ENCODE data around the gene FASTKD2.

The FASTKD2 gene

DNA sequence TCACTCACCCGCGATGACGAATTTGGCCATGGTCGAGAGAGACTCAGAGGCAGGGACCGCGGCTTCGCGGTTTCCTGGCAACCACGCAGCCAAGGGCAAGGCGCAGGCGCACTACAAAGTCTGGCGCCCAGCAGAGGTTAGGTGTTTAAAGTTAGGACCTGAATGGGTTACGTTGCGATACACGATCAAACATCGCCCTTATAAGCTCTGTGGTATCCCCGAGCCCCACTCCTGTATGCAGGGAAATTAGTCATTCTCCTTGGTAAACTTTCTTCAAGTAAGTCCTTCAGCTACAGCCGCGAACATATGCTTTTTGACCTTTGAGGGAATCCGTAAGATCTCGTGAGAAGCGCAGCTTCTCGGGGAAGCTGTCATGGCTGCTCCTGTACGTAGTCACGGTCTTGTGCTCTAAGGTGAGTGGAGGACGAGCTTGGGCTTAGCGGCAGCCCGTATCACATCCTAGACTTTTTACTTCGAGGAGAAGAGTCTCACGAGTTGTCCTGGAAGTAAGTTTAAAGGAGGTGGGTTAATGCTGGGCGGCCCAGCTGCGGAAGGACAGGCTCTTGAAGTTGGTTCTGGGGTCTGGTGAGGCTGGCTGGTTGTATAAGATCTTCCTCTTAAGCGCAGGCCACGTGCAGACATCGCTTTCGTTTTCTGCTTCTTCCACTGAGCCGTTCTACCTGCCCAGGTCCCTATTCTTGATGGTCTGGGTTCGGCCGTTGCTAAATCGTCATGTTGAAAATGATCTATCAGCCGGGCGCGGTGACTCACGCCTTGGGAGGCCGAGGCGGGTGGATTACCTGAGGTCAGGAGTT is at the start of gene FASTKD2, which contains the start of gene MDH1B:
Gene FASTKD2, plus strand, starts transcription at position 365 of the 815 bp plus-strand sequence. CDS start 1,088 bp downstream, outside the sequence.
Gene MDH1B, minus strand, starts transcription at position 87 of the 815 bp plus-strand sequence. Its CDS starts 57 bp downstream, at position 30.
- peak; percentile 79 for DNase-seq (ENCODE audit: low read depth)

GRCh38 chr2:206716623-206717022 is 48.8 kb upstream of the FASTKD2 start:
- no peak for DNase-seq (ENCODE audit: low read depth)

DNA sequence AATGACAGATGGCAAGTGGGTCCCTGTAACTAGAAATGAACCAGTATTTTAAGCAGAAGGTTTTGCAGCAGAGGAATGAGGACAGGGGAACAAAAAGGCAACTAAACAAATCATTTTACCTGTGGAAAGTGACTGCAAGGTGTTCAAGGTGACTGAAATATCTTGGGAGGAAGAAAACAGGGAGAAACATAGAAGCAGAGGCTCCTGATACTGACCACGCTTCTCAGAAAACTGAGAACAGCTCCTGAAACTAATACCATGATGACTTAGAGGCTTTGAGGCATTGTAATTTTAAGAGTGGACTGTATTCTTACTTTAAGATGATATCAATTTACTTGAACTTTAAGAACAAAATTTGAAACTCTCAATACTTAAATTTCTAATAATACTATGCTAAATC is 47.1 kb upstream of the FASTKD2 start, which contains the start of gene DYTN:
Gene DYTN, minus strand, starts transcription at position 101 of the 400 bp plus-strand sequence. CDS start 117 bp downstream, outside the sequence.
- DNase-seq (ENCODE audit: low read depth), result no peak

- no peak for DNase-seq (ENCODE audit: low read depth)
Measured at GRCh38 chr2:206721256-206721920, 44.0 kb upstream of the FASTKD2 start.

- no peak for DNase-seq (ENCODE audit: low read depth)
Measured at GRCh38 chr2:206723288-206723687, 42.1 kb upstream of the FASTKD2 start.

DNA sequence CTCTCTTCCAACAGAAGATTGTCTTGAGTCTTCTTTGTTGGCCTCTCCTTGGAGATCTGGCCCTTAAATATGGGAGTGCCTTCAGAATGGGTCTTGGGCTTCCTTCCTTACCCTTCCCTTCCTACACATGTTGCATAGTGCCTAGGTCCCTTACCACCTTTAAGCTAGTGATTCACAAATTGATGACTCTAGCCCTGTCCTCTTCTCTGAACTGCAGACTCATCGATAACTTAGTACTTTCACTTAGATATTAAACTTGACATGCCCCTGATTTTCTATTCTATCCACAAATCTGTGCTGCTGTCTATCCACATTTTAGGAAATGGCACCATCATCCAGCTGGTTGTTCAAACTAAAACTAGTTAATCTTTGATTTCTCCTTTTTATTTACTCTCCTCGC is 38.1 kb upstream of the FASTKD2 start:
- no peak for DNase-seq (ENCODE audit: low read depth)

DNA sequence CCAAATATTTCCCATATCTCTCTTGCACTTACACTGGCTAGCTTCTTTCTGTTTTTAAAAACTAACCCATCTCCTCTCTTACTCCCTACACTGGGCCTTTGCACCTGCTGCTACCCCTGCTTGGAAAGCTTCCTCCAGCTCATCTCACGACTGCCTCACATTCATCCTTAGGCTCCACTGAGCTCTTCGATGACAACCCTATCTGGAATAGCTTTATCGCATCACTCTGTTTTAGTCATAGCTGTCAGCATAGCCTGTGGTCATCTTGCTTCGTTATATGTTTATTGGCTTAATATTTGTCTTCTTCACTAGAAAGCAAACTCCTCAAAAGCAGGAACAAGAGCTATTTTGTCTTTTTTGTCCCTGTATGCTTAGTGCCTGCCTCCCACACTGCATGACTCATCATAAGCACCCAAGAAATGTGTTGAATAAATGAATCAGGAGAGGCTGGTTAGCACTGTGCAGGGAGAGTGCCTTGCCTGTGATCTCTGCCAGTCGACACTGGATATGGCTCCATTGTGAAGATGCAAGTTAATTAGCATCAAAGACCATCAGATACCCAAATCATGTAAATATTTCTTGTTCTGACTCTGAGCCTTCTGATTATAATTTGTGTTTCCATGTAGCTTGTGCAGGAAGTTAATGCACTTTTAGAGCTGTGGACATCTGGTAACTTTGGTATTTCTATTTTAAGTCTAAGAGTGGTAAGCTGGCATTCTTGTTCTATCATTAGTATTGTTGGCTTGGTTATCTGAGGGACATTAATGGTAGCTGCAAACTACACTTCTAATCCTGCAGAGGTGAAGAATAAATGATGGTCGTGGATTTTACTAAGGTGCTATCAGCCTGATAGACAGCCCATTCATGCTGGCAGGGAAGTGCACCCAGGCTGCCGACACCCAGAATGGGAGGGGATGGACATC is 36.9 kb upstream of the FASTKD2 start:
- DNase-seq (ENCODE audit: low read depth), result no peak

- no peak for DNase-seq (ENCODE audit: low read depth)
Measured at GRCh38 chr2:206733341-206733740, 32.1 kb upstream of the FASTKD2 start.

DNA sequence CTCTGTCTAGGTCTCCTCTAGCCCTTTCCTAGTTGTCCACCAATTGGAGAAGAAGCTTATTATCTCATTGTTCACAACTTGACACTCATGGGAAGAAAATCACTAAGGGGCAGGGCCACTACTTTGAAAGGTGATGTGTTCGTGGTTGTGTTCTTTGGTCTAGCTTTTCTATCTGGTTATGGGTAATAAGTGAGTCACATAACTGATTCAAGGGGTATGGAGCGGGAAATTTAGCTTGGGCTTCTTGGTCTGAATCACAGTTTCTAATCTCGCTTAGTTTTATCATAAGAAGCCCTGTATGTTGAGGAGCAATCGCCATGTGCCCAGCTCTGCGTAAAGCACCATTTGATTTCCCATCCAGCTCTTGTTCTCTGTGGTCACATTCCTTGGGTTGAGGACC is 28.5 kb upstream of the FASTKD2 start:
- DNase-seq (ENCODE audit: low read depth), result no peak

- no peak for DNase-seq (ENCODE audit: low read depth)
Measured at GRCh38 chr2:206739271-206739670, 26.1 kb upstream of the FASTKD2 start.

GRCh38 chr2:206740800-206741199 is 24.6 kb upstream of the FASTKD2 start:
- DNase-seq (ENCODE audit: low read depth), result no peak

DNA sequence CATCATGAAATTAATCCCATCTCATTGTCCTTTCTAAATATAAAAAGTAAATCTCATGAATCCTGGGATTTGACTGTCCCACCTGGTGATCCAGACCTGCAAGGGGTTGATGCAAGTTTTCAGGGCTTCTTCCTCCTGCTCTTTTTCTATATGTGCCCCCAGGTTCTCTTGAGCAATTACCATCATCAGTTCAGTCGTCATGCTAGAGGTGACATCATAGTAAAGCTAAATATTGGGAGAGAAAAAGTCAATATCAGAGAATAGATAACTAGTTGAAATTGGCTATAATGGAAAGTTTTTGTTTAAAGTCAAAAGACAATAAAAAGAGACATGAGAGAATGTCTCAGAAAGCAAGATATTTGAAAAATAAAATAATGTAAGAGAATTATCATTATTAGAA is 8.6 kb upstream of the FASTKD2 start:
- DNase-seq (ENCODE audit: low read depth), result no peak

DNA sequence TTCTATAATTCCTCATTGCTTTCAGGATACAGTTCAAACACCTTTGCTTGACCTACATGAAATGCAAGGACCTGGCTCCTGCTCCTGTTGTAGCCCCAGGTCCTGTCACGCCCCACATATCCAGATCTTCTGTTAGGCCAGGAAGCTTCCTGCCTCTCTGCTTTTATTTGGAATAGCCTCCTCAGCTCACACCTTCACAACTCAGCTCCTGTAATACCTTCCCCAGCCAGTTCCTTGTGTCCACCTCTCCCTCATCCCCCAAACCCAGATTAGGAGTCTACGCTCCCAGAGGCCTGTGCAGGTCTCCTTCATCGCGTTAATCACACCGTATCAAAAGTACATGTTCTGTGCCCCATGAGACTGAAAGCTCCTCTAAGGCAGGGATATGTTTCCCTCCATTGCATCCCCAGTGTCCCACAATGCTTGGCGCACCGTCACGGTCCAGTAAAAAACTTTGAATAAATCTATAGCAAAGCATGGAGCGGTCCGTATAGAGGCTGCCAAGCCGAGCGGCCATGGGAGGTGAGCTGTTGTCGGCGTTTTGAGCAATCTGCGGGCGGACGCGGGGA is 649 bp upstream of the FASTKD2 start:
- DNase-seq (ENCODE audit: low read depth), result no peak

DNA sequence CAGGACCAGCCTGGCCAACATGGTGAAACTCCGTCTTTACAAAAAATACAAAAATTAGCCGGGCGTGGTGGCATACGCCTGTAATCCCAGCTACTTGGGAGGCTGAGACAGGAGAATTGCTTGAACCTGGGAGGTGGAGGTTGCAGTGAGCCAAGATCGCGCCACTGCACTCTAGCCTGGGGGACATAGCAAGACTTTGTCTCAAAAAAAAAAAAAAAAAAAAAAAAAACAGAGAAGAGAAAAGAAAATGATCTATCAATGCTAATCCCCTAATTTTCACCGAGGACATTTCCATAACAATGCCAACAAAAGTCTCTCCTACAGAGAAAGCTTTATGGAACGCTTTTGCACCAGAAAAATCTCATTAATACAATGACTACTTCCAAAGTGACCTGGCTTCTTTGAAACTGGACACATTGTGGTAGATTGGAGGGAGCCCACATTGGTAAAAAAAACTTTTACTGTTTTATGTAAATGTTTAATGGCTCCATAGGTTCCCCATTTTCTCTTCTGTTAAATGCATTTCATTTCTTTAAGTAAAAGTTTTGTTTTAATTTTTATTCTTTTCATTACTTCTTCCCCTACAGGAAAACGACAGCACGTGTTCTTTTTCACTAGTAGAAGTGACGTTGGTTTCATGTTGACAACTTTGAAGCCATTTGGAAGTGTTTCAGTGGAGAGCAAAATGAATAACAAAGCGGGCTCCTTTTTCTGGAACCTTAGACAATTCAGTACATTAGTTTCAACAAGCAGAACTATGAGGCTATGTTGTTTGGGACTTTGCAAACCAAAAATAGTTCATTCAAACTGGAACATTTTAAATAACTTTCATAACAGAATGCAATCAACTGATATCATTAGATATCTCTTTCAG is 888 bp downstream of the FASTKD2 start:
- DNase-seq (ENCODE audit: low read depth), result no peak

GRCh38 chr2:206774871-206775270 is 9.5 kb downstream of the FASTKD2 start:
- DNase-seq (ENCODE audit: low read depth), result no peak

GRCh38 chr2:206776432-206776831 is 11.0 kb downstream of the FASTKD2 start:
- no peak for DNase-seq (ENCODE audit: low read depth)

GRCh38 chr2:206780671-206781070 is 15.3 kb downstream of the FASTKD2 start:
- DNase-seq (ENCODE audit: low read depth), result no peak

DNA sequence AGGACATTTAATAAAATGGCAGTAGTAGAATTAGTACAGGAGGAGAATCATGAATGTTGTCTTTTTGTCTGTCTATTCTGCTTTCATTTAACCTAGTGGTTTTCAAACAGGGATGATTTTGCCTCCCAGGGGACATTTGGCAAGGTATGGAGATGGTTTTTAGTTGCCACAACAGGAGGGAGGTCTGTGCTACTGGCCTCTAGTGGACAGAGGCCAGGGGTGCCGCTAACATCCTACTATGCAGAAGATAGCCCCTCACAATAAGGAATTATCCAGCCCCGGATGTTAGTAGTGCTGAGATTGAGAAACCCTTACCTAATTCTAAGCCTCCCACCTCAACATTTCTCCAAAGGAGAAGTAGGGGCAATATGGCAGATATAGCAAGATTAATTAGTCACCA is 18.3 kb downstream of the FASTKD2 start:
- DNase-seq (ENCODE audit: low read depth), result no peak

DNA sequence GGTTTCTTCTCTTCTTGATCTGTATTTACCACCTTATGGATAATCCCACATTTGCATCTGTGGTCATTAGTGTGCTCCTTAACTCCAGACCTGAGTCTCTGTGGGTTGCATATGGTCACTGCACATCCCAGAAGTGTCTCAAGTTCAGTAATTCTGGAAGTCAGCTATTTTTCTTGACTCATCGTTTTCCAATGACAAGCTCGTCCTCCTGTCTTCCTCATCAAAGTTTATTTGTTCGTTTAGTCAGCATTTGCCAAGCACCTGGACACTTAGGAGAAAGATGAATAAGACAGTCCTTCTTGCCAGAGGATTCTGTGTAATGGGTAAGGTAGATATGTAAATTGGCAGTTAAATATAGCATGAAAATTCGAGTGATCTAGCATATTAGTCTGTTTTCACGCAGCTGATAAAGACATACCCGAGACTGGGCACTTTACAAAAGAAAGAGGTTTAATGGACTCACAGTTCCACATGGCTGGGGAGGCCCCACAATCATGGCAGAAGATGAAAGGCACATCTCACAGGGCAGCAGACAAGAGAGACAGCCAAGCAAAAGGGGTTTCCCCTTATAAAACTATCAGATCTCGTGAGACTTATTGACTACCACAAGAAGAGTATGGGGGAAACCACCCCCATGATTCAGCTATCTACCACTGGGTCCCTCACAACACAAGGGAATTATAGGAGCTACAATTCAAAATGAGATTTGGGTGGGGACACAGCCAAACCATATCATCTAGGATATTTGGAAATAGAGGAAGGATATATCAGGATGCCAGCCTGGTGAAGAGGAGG is 19.4 kb downstream of the FASTKD2 start:
- DNase-seq (ENCODE audit: low read depth), result no peak
